Measurements from ENCODE around the gene SLC6A2. TPM values are rescaled to one million over a fixed set of nuclear protein-coding genes. Genes with fewer than 3 reads are reported as not detected.

Gene SLC6A2
- total and polyA plus RNA-seq, 2 of the 13 experiments (the other 11 are each of a cell fraction or from before 2014, with no cell fraction given) = 0.62 to 0.66 TPM

Other genes with a start within 250 kb of the SLC6A2 start
- 0.29 and 0.31 TPM in 2 replicates for gene MMP2, start 176.8 kb upstream of the SLC6A2 start, total RNA-seq (2016; rRNA removed; fragmentation: Illumina TruSeq; extraction: Trizol)
- gene MMP2, start 176.8 kb upstream of the SLC6A2 start, polyA plus RNA-seq (2011; rRNA removed) = 1.3 TPM in 2 replicates
- gene LPCAT2, start 146.9 kb upstream of the SLC6A2 start, total RNA-seq (2016; rRNA removed; fragmentation: Illumina TruSeq; extraction: Trizol) = 7.7 and 9.9 TPM in 2 replicates
- 12.5 and 17.6 TPM in 2 replicates for gene LPCAT2, start 146.9 kb upstream of the SLC6A2 start, polyA plus RNA-seq (2011; rRNA removed)
- 0.29 TPM in 1 of 2 replicates, not detected in the other for gene CAPNS2, start 89.3 kb upstream of the SLC6A2 start, total RNA-seq (2016; rRNA removed; fragmentation: Illumina TruSeq; extraction: Trizol)
- not detected in 2 replicates for gene CAPNS2, start 89.3 kb upstream of the SLC6A2 start, polyA plus RNA-seq (2011; rRNA removed)
- gene CES1, start 177.1 kb downstream of the SLC6A2 start, total RNA-seq (2016; rRNA removed; fragmentation: Illumina TruSeq; extraction: Trizol) = 82.8 and 198 TPM in 2 replicates
- 136 and 243 TPM in 2 replicates for gene CES1, start 177.1 kb downstream of the SLC6A2 start, polyA plus RNA-seq (2011; rRNA removed)
- gene CES5A, start 219.4 kb downstream of the SLC6A2 start, total RNA-seq (2016; rRNA removed; fragmentation: Illumina TruSeq; extraction: Trizol) = not detected in 2 replicates
- 0.05 TPM in 1 of 2 replicates, not detected in the other for gene CES5A, start 219.4 kb downstream of the SLC6A2 start, polyA plus RNA-seq (2011; rRNA removed)